Adrenal gland (tissue), 5 donors: ENCODE results near the gene GPLD1.
A peak's percentile ranks its signal among the peaks of the same experiment; 100 is the strongest.

ENCODE experiments used
- CTCF ChIP-seq, 6 experiments: fragments of 450-650 bp in 4 of 6; fragments of 200-600 bp in 2 of 6; sonication (generic) in 1 of 6; IDR thresholded peaks; 1 replicate in 5 of 6; 2 replicates in 1 of 6; pipeline versions ENCODE4 v1.5.1 to v1.8.0; 2016 to 2021; ENCODE audit warnings: antibody characterized with exemption in 6 of 6, mild to moderate bottlenecking in 2 of 6, moderate library complexity in 1 of 6
- POLR2A ChIP-seq, 2 donors: fragments of 450-650 bp; IDR thresholded peaks; one replicate each; pipeline ENCODE4 v1.6.1; 2017; ENCODE audit warnings: antibody characterized with exemption in 2 of 2, mild to moderate bottlenecking in 2 of 2, moderate library complexity in 1 of 2
- donor health status: DM: no; HTN: no; CAD: no.

GRCh38 chr6:24402697-24403500 lies 86.5 kb downstream of the GPLD1 start, which contains the start of gene MRS2:
- TF ChIP-seq POLR2A (IDR thresholded peaks at IDR 0.05) (peak; percentile 47 to 70), CTCF (IDR thresholded peaks at IDR 0.05) (no peak)
